Endothelial cell of umbilical vein (primary cell): ENCODE measurements around the gene CNST. TPM values are rescaled to one million over a fixed set of nuclear protein-coding genes. Genes with fewer than 3 reads are reported as not detected.

Experiments used
- BruUV-seq: library from RNA; stranded (reverse); fragments of 400-500 nt; replicated peaks from 2 replicates; lab custom pipeline; 2021; lab: Mats Ljungman, UMichigan
- CTCF ChIA-PET: fragments of 300-600, 350-600 bp; sonication (Branson Sonifier 250); formaldehyde crosslinking; loops from one replicate; lab custom pipeline; 2021; ENCODE audit warnings: antibody characterized with exemption, inconsistent platforms; lab: Charles Lee
- POLR2A ChIA-PET: fragments of 300-600, 350-600 bp; sonication (Branson Sonifier 250); formaldehyde crosslinking; loops from one replicate; lab custom pipeline; 2021; ENCODE audit warnings: antibody characterized with exemption, inconsistent platforms; lab: Charles Lee
- DNase-seq: peaks from one replicate; pipeline ENCODE4 v3.0.0-alpha.2; 2011; ENCODE audit warnings: low read depth, low spot score
- FAIRE-seq: peaks from 2 replicates; lab custom pipeline; 2011; peaks lifted over from hg19 to GRCh38; lab: Jason Lieb, UNC
- H2AFZ ChIP-seq: 2 replicates; pipeline ENCODE4 v1.6.0; 2012; ENCODE audit warnings: low read depth, low read length, control low read depth, inconsistent platforms
- H3K27ac ChIP-seq: 2 replicates; pipeline ENCODE4 v1.5.1; 2011; ENCODE audit warnings: low read depth, mild to moderate bottlenecking, control low read depth, low read length, moderate library complexity; ENCODE audit not compliant: insufficient read depth
- H3K27me3 ChIP-seq, 2 experiments: 2 replicates each; pipeline versions ENCODE4 v1.6.0 to v1.6.1; 2011; ENCODE audit warnings: low read length in 2 of 2, mixed read lengths in 1 of 2; ENCODE audit not compliant: control insufficient read depth in 2 of 2, insufficient read depth in 2 of 2
- H3K36me3 ChIP-seq, 2 experiments: 2 replicates in 1 of 2; 3 replicates in 1 of 2; pipeline ENCODE4 v1.5.1; 2011; ENCODE audit warnings: low read length in 2 of 2, mild to moderate bottlenecking in 1 of 2, moderate library complexity in 1 of 2; ENCODE audit not compliant: control insufficient read depth in 2 of 2, insufficient read depth in 2 of 2; ENCODE audit errors: extremely low read depth in 1 of 2
- H3K4me1 ChIP-seq: 3 replicates; pipeline ENCODE4 v1.5.1; 2011; ENCODE audit warnings: mild to moderate bottlenecking, low read length; ENCODE audit not compliant: control insufficient read depth, insufficient read depth; ENCODE audit errors: extremely low read depth
- H3K4me2 ChIP-seq: 2 replicates; pipeline ENCODE4 v1.6.1; 2011; ENCODE audit warnings: low read length, control low read depth, mixed read lengths; ENCODE audit not compliant: insufficient read depth
- H3K4me3 ChIP-seq, 3 experiments: fragments of 200-600 bp in 1 of 3; sonication (generic), shearing (Covaris generic) in 1 of 3; replicated peaks in 1 of 3; 2 replicates each; pipeline ENCODE4 v1.5.1; 2011 to 2016; ENCODE audit warnings: control low read depth in 3 of 3, low read length in 3 of 3, mild to moderate bottlenecking in 2 of 3, inconsistent platforms in 1 of 3, low read depth in 1 of 3, moderate library complexity in 1 of 3; ENCODE audit not compliant: insufficient read depth in 1 of 3
- H3K79me2 ChIP-seq: 2 replicates; pipeline ENCODE4 v1.6.0; 2012; ENCODE audit warnings: low read length, inconsistent platforms; ENCODE audit not compliant: control insufficient read depth, insufficient read depth
- H3K9ac ChIP-seq: replicated peaks from 2 replicates; pipeline ENCODE3; 2011; ENCODE audit warnings: low read length, control low read depth; ENCODE audit not compliant: insufficient read depth; ENCODE audit errors: extremely low read depth
- H3K9me1 ChIP-seq: replicated peaks from 3 replicates; pipeline ENCODE4 v1.6.0; 2011; ENCODE audit warnings: mild to moderate bottlenecking, low read length; ENCODE audit not compliant: control insufficient read depth, insufficient read depth; ENCODE audit errors: extremely low read depth
- H3K9me3 ChIP-seq: replicated peaks from 2 replicates; pipeline ENCODE4 v1.5.1; 2012; ENCODE audit warnings: low read length, inconsistent platforms; ENCODE audit not compliant: control insufficient read depth, insufficient read depth
- H4K20me1 ChIP-seq: replicated peaks from 2 replicates; pipeline ENCODE3; 2011; ENCODE audit warnings: mild to moderate bottlenecking, low read length; ENCODE audit not compliant: control insufficient read depth, insufficient read depth; ENCODE audit errors: extremely low read depth
- EZH2 ChIP-seq: IDR thresholded peaks from 2 replicates; pipeline ENCODE4 v1.6.1; 2012; ENCODE audit warnings: borderline replicate concordance, low read depth, mild to moderate bottlenecking, moderate library complexity, low read length, inconsistent platforms; ENCODE audit not compliant: severe bottlenecking
- FOS ChIP-seq: IDR thresholded peaks from 2 replicates; pipeline ENCODE4 v1.6.1; 2011; ENCODE audit warnings: mild to moderate bottlenecking, low read length, moderate library complexity, borderline replicate concordance; ENCODE audit not compliant: insufficient read depth
- GATA2 ChIP-seq: IDR thresholded peaks from 2 replicates; pipeline ENCODE4 v1.7.0; 2011; ENCODE audit warnings: low read depth, mild to moderate bottlenecking, moderate library complexity, mixed read lengths, low read length; ENCODE audit not compliant: insufficient read length, insufficient read depth
- JUN ChIP-seq: IDR thresholded peaks from 2 replicates; pipeline ENCODE4 v1.6.1; 2011; ENCODE audit warnings: borderline replicate concordance, low read depth; ENCODE audit not compliant: insufficient read length, insufficient read depth
- MAX ChIP-seq: IDR thresholded peaks from 2 replicates; pipeline ENCODE4 v1.6.1; 2011; ENCODE audit not compliant: insufficient read depth, insufficient read length
- MYC ChIP-seq: IDR thresholded peaks from one replicate; pipeline ENCODE4 v1.6.1; 2011; ENCODE audit warnings: mild to moderate bottlenecking, low read depth, low read length
- POLR2A ChIP-seq: IDR thresholded peaks from 2 replicates; pipeline ENCODE4 v1.6.1; 2012; ENCODE audit warnings: low read depth, mild to moderate bottlenecking, control low read depth, low read length
- POLR2AphosphoS5 ChIP-seq: IDR thresholded peaks from 2 replicates; pipeline ENCODE4 v1.6.1; 2012; ENCODE audit warnings: low read depth, mild to moderate bottlenecking, control low read depth, low read length, moderate library complexity; ENCODE audit not compliant: insufficient read depth
- dilution Hi-C: fragments of 300-500 bp; cut with MboI; formaldehyde crosslinking; loops from one replicate; pipeline ENCODE4 v1.15.0; 2019; ENCODE audit warnings: low sequenced_read_pairs; ENCODE audit not compliant: extremely low pct_ligation_motif_present
- intact Hi-C: fragments of 100-400 bp; cut with micrococcal nuclease; formaldehyde crosslinking; loops from one replicate; pipeline ENCODE4 v1.10.0; 2022
- polyA plus RNA-seq, 4 experiments: library from polyadenylated mRNA; depleted of rRNA in 3 of 4; stranded (reverse) in 3 of 4; unstranded in 1 of 4; fragments of >200 nt; gene quantifications; 2 replicates each; pipeline versions ENCODE4 v1.2.1 to v1.2.3, GENCODE V29; 2011 to 2012; ENCODE audit warnings: missing spikeins in 1 of 4
- total RNA-seq: library from RNA; stranded (reverse); gene quantifications from 2 replicates; pipeline ENCODE4 v1.2.3, GENCODE V29; 2021
- TF ChIP-seq, protein P1 (sequence below), 2 donors: IDR thresholded peaks; 1 replicate in 1 of 2; 2 replicates in 1 of 2; pipeline ENCODE4 v1.5.1; 2011; ENCODE audit warnings: low read length in 2 of 2, mild to moderate bottlenecking in 2 of 2, moderate library complexity in 2 of 2, control low read depth in 1 of 2, inconsistent platforms in 1 of 2, low read depth in 1 of 2; ENCODE audit not compliant: insufficient read depth in 1 of 2; ENCODE audit errors: extremely low read depth in 1 of 2

The CNST gene
- total and polyA plus RNA-seq, 2 donors (not counting 3 experiments of a cell fraction or from before 2014, with no cell fraction given) = 6.3 to 18.1 TPM

GRCh38 chr1:246658567-246658966, 92.3 kb downstream of the CNST start:
- no peak overlapping the region for H3K9ac ChIP-seq
- no TSS peak for BruUV-seq
- H3K27me3 ChIP-seq = no peaks in the 10 kb centered on the region
- no peak overlapping the region for H2AFZ ChIP-seq
- intact Hi-C loops = no loop called here
- no peaks in the 10 kb centered on the region for H3K9me3 ChIP-seq
- dilution Hi-C loops = no loop called here
- DNase-seq (no peak), FAIRE-seq (no peak)
- ChIA-PET POLR2A (no interaction called here), CTCF (no interaction called here)
- H3K4me3 ChIP-seq = no peak overlapping the region
- H3K4me1 ChIP-seq = no peaks in the 10 kb centered on the region
- no peaks in the 10 kb centered on the region for H4K20me1 ChIP-seq
- H3K27ac ChIP-seq = no peak overlapping the region
- TF ChIP-seq FOS (no peak), EZH2 (no peak), MAX (no peak), GATA2 (no peak), POLR2A (no peak), JUN (no peak), MYC (no peak), POLR2AphosphoS5 (no peak)
- TF ChIP-seq, protein P1, sequence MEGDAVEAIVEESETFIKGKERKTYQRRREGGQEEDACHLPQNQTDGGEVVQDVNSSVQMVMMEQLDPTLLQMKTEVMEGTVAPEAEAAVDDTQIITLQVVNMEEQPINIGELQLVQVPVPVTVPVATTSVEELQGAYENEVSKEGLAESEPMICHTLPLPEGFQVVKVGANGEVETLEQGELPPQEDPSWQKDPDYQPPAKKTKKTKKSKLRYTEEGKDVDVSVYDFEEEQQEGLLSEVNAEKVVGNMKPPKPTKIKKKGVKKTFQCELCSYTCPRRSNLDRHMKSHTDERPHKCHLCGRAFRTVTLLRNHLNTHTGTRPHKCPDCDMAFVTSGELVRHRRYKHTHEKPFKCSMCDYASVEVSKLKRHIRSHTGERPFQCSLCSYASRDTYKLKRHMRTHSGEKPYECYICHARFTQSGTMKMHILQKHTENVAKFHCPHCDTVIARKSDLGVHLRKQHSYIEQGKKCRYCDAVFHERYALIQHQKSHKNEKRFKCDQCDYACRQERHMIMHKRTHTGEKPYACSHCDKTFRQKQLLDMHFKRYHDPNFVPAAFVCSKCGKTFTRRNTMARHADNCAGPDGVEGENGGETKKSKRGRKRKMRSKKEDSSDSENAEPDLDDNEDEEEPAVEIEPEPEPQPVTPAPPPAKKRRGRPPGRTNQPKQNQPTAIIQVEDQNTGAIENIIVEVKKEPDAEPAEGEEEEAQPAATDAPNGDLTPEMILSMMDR (IDR thresholded peaks at IDR 0.05; ENCODE audit: extremely low read depth in 1 of 2, insufficient read depth in 1 of 2, low read depth in 1 of 2, low read length in 2 of 2) = no peak
- no peak overlapping the region for H3K4me2 ChIP-seq
- peaks cover 0 to 3% of the 10 kb centered on the region in 2 experiments for H3K36me3 ChIP-seq
- no peaks in the 10 kb centered on the region for H3K9me1 ChIP-seq
- no peaks in the 10 kb centered on the region for H3K79me2 ChIP-seq
